NCI-H1092 treated with DMSO at 0.1 percent for 48 hours (cell line): Measurements from ENCODE around the gene TMEM53.
"Not testable (repeated sequence)": the region's sequence is repeated elsewhere in the genome, so short reads cannot be mapped to it uniquely, and the experiment has no call there.

ENCODE experiments used
- DNase-seq: peaks from one replicate; lab custom pipeline; 2025; lab: John Stamatoyannopoulos, UW

TMEM53 gene

DNA sequence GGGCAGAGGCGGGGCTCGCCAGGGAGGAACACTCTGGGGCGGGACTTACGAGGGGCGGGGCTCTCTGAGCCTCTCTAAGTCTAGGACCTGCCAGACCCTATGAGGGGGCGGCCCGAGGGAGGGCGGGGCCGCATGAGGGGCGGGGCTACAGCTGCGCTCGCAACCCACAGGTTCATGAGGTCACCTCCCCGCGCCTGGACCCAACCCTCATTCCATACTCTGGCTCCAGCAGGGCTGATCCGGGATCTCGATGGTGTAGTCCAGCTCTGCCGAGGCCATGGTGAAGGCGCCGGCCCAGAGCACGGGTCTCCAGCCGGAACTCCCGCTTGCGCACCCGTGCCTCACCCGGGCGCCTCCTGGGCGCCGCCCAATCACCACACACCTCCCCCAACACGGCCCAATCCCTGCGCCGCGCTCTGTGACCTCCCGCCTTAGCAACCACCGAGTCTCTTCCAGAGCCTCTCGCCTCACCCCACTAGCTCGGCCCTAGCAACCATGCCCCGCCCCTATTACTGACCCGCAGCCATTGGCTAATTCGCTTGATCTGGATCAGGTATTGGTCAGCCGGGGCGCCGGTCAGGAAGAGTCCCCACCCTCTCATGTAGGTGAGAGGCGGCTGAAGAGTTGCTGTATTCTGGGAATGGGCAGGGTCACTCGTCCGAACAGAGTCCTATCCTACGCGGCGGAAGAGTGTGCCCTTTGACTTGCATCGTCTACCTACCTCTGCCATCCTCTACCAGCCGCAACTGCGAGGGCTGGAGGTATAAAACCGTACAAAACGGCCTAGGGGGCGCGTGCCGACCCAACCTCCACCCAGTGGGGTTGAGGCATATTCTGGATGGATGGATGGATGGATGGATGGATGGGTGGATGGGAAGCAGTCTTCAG, at the start of gene TMEM53, which contains the start of gene ARMH1:
TMEM53 (minus strand) TSS at position 369 of the 888 bp plus-strand sequence; CDS start at position 279, 90 bp downstream.
ARMH1 (plus strand) TSS at position 602 of the 888 bp plus-strand sequence. CDS start 14,984 bp downstream, outside the sequence.
- DNase-seq: peak; percentile 100

DNA sequence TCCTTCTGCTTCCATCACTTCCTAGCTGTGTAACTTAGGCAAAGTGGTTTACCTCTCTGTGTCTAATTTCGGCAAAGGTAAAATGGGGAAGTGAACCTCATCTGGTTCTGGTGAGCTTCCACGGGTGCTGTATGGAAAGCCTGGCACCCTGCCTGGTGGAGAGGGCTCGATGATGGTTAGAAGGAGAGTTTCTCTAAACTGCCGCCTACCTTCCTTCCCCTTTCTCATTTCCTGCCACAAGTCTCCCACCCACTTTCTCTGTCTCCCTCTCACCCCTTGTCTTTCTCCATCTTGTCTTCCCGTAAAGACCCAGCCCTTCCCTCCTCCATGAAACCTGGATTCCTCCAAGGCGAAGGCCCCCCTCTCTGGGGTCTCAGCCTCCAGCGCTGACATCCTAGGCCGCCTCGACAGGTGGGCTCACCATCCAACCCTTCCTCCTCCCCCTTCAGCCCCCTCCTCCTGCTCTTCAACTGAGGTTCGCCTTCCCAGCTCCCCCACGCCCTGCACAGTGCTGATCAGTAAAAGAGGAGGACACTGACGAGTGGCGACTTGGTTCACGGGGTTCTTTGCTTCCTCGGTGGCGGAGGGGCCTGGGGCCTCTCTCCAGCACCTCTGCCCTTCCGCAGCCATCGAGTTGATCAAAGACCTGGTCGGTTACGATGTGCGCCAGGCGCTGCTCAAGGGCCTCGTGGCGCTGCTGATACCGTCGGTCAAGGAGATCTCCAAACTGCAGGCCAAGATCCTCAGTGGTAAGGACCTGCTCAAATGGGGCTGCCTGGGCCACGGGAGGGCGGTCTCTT, 49.4 kb upstream of the TMEM53 start:
- no peak for DNase-seq

DNA sequence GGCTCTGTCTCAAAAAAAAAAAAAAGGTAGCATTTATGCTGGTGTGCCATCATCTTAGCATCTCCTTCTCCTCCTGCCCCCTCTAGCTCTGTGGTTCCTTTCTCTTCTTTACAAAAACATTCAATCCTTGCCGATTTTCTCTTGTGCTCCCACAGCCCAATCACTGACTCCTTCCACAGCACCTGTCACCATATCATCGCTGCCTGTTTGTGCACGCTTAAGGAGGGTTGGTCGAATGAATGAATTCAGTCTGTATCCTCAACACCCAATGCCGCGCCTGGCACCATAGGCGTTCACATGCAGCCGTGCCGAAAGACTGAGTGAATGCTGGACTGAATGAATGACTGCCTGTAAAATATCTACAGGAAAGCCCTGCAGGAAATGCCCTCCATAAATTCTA, 48.8 kb upstream of the TMEM53 start:
- DNase-seq: no peak

DNA sequence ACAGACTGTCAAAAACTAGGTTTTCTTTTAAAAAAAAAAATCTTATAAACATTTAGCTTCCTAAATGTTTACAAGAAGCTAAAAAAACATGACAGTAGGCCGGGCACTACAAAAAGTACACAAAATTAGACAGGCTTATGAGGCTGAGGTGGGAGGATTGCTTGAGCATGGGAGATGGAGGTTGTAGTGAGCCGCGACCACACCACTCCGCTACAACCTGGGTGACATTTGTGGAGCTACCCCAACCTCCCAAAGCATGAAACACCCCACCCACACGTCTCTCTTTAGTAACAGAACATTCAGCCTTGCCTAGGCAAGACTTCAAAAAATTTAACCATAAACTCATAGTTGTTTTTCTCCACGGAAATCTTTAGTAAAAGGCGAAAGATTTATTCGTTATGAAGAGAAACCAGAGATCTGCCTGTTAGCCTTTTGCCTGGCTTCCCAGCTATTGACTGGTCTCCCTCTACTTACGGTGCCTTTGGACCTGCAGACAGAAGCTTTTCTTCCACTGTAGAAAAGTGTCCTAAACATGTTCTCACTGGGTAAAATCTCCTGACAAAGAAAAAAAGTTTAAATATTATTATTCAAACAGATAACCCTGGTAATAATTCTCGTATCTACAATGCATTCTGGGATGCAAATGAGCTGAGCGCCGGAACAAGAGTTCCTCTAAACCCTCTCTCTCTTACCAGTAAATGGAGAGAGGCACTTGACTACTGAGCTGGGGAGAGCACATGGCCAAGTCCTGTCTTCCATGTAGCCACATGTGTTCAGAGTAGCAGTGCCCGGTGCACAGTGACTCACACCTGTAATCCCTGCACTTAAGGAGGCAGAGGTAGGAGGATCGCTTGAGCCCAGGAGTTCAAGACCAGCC, 47.4 kb upstream of the TMEM53 start:
- DNase-seq: peak; percentile 60

DNA sequence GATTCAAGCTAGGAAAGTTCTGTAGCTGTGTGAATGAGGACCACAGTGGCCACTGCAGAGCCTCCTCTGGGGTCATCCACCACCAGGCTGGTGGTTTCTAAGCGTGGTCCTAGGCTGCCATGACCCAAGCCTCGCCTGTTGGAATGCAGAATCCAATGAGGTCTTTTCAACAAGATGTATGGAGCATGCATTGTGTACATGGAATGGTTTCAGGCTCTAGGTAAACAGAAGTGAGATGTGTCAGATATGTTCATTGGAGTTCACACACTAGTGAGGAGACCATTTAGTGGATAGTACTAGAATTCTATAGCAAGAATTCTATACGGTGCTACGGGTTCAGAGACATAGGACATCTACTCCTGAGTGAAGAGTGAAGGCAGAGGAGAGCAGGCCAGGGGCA, 46.0 kb upstream of the TMEM53 start:
- DNase-seq: no peak

DNA sequence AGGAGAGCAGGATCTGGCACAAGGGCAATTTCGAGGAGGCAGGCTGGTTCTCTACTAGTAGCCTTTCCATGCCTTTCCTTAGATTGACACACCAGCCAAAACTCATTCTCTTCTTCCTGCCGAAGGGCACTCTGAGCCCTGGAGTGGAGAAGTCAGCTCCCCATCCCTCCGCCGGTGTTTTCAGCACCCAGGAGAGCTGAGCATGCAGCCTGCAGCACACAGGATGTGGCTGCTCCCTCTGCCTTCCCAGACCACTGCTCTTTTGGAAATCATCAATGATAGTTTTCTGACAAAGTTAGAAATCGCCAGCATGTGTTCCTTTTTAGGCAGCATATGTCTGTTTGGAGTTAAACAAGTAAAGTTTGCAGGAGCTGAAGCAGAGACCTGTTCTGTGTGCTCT, 45.0 kb upstream of the TMEM53 start:
- DNase-seq: no peak

DNA sequence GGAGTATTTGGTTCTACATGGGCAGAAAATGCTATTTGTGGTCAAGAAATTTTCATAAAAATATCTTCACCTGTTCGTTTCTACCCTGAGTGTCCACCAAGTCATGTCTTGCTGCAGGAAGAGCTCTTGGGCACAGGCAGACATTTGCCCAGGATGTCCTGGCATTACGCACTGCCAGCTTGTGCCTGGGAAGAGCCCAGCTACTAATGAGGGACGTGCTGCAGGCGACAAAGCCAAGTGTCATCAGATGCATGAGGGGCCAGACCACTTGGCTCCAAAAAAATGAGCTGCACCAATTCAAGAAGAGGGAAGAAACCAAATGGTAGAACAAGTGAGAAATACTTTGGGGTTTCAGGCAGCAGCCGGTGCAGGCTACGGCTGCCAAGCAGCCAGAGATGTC, 43.8 kb upstream of the TMEM53 start:
- no peak for DNase-seq

DNA sequence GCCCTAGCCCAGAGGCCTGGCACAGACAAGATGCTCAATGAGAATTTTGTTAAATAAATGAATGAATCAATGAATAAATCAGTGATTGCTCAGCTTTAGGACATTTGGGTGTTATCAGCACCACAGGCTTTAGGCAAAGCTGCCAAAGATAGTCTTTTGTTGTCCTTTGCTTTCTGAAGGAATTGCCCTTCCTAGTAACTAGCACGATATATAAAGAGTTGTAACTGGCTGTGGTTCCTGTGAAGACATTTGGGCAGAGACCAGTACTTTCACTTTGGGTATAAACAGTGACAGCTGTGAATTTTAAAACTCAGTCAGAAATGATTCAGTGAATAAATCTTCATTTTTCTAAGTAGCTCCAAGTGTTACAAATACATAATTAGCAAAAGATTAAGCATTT, 43.4 kb upstream of the TMEM53 start:
- DNase-seq: no peak

DNA sequence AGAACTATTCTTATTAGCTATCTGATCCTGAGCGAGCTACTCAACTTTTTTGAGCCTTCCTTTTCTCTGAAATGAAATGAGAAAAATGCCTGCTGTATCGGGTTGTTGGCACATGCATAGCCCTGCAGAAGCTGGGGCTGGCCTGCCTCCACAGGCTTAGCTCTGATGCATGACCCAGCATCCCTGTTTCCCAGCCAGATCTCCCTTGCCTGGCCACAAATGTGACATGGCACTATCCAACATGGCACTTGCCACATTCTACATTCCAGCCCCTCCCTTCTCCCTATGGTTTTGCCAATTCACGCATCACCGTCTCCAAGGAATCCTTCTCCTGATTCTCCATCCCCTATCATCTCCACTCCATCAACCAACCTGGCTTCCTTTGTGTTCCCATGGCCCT, 42.9 kb upstream of the TMEM53 start:
- DNase-seq: no peak

DNA sequence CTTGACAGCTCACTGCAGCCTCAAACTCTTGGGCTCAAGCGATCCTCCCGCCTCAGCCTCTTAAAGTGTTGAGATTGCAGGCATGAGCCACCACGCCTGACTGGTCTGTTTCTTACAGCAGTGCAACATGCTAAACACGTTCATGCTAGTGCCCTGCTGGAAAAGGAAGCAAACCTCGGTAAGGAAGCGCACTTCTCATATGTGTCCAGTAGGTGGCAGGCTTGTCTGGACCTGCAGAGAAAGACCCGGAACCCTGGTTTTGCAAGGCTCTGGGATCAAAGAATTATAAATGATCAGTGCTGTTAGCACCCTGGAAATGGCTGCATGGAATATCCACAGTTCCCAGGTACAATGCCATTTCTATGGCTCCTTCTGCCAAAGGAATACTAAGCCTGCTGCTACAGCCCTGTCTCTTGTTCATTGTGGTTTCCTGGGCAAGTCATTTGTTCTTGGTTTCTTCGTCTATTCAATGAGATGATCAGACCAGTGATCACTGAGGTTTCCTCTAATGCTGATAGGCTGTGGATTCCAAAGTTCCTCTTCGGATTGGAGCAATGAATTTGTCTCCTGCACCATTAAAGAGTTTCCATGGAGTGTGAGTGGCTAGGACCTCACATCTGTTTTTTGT, 40.8 kb upstream of the TMEM53 start:
- DNase-seq: peak; percentile 70

DNA sequence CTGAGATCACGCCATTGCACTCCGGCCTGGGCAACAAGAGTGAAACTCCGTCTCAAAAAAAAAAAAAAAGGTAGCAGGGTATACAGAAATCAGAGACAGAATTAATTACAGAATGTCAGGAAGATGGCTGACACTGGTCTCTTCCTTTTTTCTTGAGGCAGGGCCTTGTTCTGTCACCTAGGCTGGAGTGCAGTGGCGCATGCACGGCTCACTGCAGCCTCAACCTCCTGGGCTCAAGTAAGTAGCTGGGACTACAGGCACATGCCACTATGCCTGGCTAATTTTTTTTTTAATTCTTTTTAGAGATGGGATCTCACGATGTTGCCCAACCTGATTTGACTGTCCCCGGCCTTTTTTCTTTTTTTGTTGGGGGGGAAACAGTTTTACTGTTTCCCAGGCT, 40.3 kb upstream of the TMEM53 start:
- no peak for DNase-seq

DNA sequence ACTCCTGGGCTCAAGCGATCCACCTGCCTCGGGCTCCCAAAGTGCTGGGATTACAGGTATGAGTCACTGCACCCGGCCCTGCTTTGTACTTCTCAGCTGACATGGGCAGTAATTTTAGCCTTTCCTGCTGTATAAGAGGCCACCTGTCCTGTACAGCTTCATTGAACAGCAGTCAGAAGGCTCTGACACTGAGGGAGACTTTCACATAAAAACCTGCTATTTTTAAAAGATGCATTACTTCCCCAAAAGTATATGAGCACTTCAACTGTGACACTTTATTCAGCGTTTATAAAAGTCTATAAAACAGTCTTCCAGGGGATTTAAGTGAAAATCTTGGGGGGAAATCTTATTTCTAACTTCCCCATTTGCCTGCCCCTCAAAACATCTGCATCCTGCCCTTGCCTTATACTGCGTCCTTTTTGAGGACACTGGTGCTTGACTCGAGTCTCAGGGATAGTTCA, 39.1 kb upstream of the TMEM53 start:
- no peak for DNase-seq

DNA sequence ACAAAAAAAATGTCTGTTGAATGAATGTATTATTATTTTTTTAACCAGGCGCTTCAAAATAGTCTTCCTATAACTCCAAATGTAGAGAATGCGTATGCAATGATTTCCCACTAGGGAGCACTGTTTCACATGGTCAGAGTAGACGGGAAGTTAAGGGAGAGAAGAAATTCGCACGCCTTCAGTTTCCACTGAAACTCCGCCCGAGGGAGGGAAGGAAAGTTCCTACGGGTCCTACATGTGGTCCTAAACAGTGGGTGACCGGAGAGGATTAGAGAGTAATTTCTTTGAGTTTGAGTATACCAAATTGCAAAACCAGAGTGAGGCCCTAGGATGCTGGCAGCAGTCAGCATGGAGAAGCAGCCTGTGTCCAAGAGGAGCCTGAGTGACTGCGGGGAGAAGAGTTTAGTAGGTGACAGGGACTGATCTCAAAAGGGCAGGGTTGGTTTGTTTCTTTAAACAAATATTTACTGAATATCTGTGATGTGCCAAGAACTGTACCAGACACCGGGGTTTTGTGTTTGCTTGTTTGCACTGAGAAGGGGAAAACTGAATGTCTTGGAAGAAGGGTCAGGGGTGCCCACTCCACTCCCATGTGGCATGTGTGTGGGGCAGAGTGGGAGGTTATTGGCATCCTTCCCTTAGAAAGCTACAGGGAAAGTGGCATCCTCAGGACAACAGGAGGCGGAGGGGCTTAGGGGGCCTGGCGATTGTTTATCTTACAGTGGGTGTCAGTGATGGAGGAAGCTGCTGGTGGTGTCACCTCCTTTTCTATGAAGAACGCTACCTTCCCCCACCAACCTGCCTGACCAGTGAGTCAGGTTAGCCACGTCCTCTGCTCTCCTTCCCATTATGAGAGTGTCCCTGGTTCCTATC, 33.9 kb upstream of the TMEM53 start:
- no peak for DNase-seq

DNA sequence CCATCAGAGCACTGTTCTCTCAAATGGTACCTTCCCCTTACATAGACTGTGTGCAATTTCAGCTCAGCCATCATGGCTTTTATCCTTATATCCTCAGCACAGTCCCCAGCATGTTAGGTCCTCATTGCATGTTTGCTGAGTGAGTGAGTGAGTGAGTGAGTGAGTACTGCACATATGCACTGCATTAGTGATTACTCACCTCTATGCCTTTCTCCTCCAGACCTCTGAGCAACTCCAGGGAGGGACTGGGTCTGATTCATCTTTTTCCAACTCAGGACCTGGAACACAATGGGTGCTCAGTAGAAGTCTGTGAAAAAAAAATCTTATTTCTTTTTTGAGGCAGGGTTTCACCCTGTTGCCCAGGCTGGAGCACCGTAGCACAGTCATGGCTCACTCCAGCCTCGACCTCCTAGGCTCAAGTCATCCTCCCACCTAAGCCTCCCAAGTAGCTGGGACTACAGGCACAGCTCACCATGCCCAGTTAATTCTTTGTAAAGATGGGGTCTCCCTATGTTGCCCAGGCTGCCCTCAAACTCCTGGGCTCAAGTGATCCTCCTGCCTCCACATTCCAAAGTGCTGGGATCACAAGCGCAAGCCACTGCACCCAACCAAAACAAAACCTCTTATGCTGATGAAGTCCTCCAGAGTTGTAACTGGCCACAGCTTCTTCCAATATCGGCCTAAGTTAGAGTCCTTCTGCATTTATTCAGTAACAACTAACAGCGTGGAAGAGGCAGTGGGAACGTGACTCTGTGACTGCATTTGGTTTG, 33.0 kb upstream of the TMEM53 start:
- DNase-seq: no peak

DNA sequence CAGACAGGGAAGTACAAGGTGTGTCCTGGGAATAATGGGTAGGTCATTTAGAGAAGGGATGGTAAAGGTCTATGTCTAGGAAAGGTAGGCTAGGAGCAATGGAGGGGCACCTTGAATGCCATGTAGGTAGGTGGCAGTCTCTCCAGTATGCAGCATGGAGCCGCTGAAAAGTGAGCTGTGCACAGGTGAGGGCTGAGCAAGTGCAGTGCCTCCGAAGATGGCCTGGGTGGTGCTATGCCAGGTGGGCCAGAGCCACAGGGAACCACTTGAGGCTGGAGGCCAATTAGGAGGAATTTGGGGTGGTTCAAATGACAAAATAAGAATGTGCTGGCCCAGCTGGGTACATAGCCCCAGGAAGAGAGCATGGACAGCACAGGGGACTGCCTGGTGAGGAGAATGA, 31.7 kb upstream of the TMEM53 start:
- no peak for DNase-seq

DNA sequence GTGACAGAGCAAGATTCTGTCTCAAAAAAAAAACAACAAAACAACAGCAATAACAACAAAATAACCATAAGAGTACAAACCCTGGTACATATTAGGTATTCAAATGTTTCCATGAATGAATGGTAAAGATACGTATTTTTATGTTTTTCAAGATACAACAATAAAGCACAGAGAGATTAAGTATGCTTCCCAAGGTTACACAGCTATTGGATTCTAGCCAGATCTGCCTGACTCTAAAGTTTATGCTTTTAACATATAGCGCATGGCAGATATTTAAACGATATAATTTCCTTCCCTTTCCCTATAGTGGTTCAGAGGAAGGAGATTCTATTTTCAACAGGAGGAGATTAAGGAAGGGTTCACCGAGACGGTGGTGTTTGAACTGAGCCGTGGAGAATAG, 31.2 kb upstream of the TMEM53 start:
- DNase-seq: no peak

DNA sequence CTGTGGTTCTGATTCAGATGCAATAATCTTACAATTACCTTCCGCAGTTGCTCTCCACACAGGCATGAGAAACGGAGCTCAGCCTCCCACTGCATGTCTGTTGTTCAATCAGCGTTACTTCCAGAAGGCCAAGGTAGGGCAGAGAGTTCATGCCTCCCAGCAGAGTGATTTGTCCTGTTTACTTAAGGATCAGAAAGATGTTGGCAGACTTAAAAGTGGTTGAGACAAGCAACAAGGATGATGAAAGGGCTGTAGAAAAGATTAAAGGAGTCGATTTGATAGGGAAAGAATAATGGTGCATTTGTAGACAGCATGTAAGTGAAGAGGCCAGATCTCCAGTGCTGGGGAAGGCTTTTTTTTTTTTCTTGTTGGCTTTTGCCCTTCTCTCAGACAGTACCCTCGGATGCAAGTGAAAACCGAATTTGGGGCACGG, 26.9 kb upstream of the TMEM53 start:
- DNase-seq: no peak

DNA sequence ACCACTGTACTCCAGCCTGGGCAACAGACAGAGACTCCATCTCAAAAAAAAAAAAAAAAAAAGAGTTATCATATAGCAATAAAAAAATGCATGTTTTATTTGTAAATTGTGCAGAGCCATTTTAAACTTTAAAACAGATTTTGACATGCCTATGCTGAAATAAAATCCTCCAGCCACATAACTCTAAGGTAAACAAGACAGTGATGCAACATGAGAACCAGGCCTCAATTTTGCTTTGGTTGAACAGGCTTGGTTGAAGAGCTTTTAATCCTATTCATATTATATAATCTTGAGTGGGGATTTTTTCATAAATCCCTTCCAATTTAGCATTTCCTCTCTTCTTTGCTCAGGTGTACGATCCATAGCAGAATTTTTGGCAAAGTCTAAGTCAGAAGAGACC, 26.3 kb upstream of the TMEM53 start:
- DNase-seq: no peak

DNA sequence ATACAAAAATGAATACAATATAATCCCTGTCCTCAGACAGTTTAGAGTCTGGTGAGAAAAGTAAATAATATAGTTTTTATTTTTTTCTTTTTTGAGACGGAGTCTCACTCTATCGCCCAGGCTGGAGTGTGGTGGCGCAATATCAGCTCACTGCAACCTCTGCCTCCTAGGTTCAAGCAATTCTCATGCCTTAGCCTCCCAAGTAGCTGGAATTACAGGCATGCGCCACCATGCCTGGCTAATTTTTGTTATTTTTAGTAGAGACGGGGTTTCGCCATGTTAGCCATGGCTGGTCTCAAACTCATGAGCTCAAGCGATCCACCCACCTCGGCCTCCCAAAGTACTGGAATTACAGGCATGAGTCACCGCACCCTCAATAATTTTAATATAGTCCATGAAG, 25.1 kb upstream of the TMEM53 start:
- DNase-seq: not testable (repeated sequence)

DNA sequence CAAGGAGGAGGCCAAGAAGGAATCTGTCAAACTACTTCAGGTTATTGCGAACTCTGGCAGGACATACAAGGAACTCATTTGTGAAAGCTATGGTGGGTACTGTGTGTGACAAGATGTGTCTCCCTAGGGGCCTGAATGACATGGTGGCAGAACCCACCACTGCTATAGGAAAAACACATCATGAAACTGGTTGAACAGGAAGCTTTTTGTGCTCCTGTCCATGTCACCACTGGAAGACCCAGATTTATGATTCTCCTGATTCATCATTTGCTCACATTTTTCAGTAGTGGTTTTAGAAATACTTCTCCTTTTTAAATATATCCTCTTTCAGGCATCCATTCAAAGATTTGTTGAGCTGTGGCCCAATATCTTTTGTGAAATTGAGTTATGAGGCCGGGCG, 23.9 kb upstream of the TMEM53 start:
- DNase-seq: no peak
